VCaP (cell line): ENCODE measurements around the gene ZNF805.
A peak's percentile ranks its signal among the peaks of the same experiment; 100 is the strongest.

ENCODE experiments used
- H3K27ac ChIP-seq: fragments of 450-650 bp; 2 replicates; pipeline ENCODE4 v1.5.1; 2017
- CTCF ChIP-seq: fragments of 450-650 bp; conservative IDR thresholded peaks from 2 replicates; pipeline ENCODE4 v1.5.1; 2017; ENCODE audit warnings: mild to moderate bottlenecking, moderate library complexity

The ZNF805 gene

DNA sequence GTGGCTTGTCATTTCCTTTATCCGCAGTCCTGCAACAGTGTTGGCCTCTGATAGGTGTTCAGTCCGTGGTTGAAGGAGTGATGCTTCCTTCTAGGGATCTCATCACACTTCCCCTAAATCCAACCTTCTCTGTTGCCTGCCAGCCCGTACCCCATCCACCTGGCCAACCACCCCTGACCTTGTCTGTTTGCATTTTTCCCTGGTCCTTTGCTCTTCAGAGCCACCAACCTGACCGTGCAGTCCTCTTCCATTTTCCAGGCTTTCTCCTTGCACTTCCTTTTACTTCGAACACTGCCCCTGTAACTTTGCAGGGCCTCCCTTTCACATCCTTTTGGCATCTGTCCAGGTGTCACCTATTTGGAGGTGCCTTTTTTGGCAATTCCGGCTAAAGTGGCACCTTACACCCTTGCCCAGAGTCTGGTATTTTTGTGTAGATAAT, 40.5 kb downstream of the ZNF805 start:
- peak overlapping the region; percentile 99 for H3K27ac ChIP-seq
- TF ChIP-seq CTCF: no peak

- no peak for TF ChIP-seq CTCF
- H3K27ac ChIP-seq: peak overlapping the region; percentile 99
Measured at GRCh38 chr19:57282011-57282643, 41.7 kb downstream of the ZNF805 start.

GRCh38 chr19:57288373-57288772, 47.9 kb downstream of the ZNF805 start:
- H3K27ac ChIP-seq: no peak overlapping the region
- TF ChIP-seq CTCF: no peak

- TF ChIP-seq CTCF: no peak
- no peak overlapping the region for H3K27ac ChIP-seq
Measured at GRCh38 chr19:57290970-57291369, 50.5 kb downstream of the ZNF805 start.

- H3K27ac ChIP-seq: no peak overlapping the region
- TF ChIP-seq CTCF: no peak
Measured at GRCh38 chr19:57292547-57292946, 52.1 kb downstream of the ZNF805 start.

GRCh38 chr19:57293719-57294118, 53.3 kb downstream of the ZNF805 start:
- no peak overlapping the region for H3K27ac ChIP-seq
- TF ChIP-seq CTCF: no peak

- H3K27ac ChIP-seq: no peak overlapping the region
- no peak for TF ChIP-seq CTCF
Measured at GRCh38 chr19:57302020-57302465, 61.6 kb downstream of the ZNF805 start.
